NB4 (cell line): Measurements from ENCODE around the gene SPEM1.
"Not testable (repeated sequence)": the region's sequence is repeated elsewhere in the genome, so short reads cannot be mapped to it uniquely, and the experiment has no call there.

ENCODE experiments used
- DNase-seq: peaks from one replicate; pipeline ENCODE4 v3.0.0; 2010; ENCODE audit warnings: low read depth
- H3K4me3 ChIP-seq: one replicate; pipeline ENCODE4 v1.5.1; 2011; ENCODE audit warnings: mild to moderate bottlenecking, low read depth, low read length, moderate library complexity
- MYC ChIP-seq: IDR thresholded peaks from 2 replicates; pipeline ENCODE4 v1.6.1; 2011; ENCODE audit warnings: low read depth, low read length
- POLR2A ChIP-seq: IDR thresholded peaks from 2 replicates; pipeline ENCODE4 v1.6.1; 2011; ENCODE audit warnings: mild to moderate bottlenecking; ENCODE audit not compliant: insufficient read length; ENCODE audit errors: extremely low read depth
- TF ChIP-seq, protein P1 (sequence below): IDR thresholded peaks from one replicate; pipeline ENCODE4 v1.5.1; 2012; ENCODE audit warnings: low read depth, low read length
- TF ChIP-seq, protein P2 (sequence below): IDR thresholded peaks from 2 replicates; pipeline ENCODE4 v1.6.1; 2011; ENCODE audit warnings: low read depth, low read length

Gene SPEM1

DNA sequence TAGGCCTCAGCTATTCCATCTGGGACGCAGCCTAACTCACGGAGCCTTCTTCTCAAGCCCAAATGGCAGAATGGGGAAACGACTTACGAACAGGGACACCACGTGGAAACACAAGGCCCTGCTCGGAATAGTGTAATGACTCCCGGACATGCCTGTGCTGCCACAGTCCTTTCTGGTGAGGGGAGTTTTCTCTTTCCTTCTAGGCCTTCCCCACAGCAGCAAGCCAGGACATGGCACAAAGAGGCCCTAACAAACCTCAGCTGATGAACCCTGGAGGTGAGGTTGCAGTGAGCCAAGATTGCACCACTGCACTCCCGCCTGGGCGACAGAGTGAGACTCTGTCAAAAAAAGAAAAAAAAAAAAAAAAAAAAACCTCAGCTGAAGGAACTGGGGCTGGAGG, 44.0 kb downstream of the SPEM1 start:
- H3K4me3 ChIP-seq: no peak overlapping the region
- DNase-seq: no peak
- TF ChIP-seq POLR2A: no peak

DNA sequence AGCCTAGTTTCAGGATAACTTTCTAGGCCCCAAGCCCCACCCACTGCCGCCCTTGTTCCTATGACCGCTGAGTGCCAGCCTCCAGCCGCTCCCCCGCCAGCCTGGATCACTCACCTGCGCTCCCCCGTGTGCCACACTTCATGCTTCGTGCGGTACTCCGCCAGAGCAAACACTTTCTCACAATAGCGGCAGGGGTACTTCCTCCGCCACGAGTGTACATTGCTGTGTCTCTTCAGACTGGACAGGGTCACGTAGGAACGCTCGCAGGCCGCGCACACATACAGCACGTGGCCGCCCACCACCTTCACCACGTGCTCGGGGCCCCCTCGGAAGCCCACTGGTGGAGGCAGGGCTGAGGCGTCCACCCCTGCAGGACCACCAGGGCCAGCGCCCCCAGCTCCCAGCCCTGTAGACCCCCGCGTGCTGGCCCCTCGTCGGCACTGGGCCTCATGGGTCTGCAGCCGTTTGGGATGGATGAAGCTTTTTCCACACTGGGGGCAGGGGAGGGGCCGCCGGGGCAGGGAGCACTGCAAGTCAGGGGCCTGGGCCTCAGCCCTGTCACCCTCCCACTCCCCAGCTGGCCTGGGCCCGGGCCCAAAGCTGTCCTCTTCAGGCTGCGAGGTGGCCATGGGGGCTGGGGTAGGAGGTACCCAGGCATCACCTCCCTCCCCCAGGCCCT, 45.6 kb downstream of the SPEM1 start:
- H3K4me3 ChIP-seq: no peak overlapping the region
- TF ChIP-seq, protein P1, sequence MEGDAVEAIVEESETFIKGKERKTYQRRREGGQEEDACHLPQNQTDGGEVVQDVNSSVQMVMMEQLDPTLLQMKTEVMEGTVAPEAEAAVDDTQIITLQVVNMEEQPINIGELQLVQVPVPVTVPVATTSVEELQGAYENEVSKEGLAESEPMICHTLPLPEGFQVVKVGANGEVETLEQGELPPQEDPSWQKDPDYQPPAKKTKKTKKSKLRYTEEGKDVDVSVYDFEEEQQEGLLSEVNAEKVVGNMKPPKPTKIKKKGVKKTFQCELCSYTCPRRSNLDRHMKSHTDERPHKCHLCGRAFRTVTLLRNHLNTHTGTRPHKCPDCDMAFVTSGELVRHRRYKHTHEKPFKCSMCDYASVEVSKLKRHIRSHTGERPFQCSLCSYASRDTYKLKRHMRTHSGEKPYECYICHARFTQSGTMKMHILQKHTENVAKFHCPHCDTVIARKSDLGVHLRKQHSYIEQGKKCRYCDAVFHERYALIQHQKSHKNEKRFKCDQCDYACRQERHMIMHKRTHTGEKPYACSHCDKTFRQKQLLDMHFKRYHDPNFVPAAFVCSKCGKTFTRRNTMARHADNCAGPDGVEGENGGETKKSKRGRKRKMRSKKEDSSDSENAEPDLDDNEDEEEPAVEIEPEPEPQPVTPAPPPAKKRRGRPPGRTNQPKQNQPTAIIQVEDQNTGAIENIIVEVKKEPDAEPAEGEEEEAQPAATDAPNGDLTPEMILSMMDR: no peak
- TF ChIP-seq MYC (no peak), POLR2A (no peak)
- DNase-seq: no peak

DNA sequence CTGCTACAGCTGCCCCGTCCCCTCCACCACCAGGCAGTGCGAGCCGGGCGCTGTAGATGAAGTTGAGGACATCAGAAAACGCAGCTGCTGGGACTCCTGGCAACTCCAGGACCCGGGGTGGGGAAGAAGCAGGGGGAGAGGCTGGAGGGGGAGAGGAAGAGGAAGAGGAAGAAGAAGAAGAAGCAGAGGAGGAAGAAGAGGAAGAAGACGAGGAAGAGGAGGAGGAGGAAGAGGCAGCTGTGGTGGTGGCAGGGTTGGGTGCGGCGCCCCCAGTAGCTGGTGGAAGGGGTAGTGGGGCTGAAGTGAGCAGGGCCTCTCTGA, 46.2 kb downstream of the SPEM1 start:
- TF ChIP-seq MYC (no peak), POLR2A (no peak)
- TF ChIP-seq, protein P2, sequence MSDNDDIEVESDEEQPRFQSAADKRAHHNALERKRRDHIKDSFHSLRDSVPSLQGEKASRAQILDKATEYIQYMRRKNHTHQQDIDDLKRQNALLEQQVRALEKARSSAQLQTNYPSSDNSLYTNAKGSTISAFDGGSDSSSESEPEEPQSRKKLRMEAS: no peak
- TF ChIP-seq, protein P1: no peak
- H3K4me3 ChIP-seq: no peak overlapping the region
- no peak for DNase-seq

DNA sequence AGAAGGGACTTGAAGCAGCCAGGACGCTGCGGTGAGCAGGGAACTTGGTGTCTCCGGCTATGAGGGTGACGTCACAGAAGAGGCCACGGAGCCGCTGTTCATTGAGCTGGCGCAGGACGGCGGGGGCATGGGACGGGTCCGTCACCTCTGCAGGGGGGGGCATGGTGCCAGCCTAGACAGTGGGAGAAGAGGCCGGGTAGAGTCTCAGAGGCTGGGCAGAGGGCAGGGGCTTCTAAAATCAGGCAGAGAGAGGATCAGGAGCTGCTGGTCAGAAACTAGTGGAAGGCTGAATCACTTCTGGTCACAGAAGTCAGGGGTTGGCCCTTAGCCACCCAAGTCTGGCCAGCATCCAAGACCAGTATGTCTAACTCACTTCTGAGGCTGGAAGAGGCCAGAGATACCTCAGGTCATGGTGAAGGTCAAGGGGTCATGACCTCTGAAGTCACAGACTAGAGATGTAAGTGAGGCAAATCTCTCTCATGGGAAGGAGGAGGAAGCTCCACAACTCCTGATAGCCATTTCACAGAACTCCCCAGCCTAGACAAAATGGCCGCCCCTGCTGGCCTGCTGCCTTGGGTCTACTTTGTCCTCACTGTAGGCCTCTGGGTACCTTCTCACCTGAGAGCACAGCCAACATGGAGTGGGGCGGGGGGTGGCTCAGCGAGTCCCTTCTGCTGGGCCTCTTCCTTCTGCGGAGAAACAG, 46.7 kb downstream of the SPEM1 start:
- TF ChIP-seq POLR2A (no peak), MYC (no peak)
- TF ChIP-seq, protein P2: no peak
- no peak overlapping the region for H3K4me3 ChIP-seq
- no peak for DNase-seq

DNA sequence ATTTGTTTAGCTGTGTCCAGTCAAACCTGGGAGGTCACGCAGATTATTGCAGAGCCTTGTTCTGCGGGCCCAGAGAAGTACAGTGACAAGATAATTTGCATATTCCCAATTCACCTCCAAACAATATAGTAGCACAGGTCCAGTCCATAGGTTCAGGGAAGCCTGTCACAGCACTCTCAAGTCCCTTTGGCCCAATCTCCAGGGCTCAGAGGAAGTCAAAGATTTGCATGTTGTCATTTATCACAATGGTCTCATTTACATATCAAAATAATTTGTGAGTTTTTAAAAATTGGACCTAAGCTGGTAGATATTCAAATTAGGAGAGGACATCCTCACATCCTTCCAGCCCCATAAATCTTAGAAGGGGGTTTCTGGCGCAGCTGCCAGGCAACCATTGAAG, 47.4 kb downstream of the SPEM1 start:
- TF ChIP-seq MYC: no peak
- H3K4me3 ChIP-seq: no peak overlapping the region
- DNase-seq: no peak

DNA sequence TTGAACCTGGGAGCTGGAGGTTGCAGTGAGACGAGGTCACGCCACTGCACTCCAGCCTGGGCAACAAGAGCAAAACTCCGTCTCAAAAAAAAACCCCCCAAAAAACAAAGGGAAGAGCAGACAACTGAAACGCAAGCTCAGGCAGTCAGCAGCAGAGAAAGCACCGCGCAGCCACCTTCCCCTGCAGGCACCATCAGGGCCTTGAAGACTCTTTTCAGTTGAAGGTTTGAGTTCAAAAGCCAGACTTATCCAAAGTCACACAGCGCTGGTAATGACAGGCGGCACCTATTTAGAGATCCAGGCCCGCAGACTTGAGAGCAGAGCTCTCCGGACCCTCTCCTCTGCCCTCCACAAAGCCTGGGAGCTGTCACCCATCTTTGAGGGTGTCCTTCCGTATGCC, 48.2 kb downstream of the SPEM1 start:
- TF ChIP-seq, protein P2: no peak
- no peak for TF ChIP-seq MYC
- TF ChIP-seq, protein P1: no peak
- no peak for TF ChIP-seq POLR2A
- H3K4me3 ChIP-seq: no peak overlapping the region
- no peak for DNase-seq

DNA sequence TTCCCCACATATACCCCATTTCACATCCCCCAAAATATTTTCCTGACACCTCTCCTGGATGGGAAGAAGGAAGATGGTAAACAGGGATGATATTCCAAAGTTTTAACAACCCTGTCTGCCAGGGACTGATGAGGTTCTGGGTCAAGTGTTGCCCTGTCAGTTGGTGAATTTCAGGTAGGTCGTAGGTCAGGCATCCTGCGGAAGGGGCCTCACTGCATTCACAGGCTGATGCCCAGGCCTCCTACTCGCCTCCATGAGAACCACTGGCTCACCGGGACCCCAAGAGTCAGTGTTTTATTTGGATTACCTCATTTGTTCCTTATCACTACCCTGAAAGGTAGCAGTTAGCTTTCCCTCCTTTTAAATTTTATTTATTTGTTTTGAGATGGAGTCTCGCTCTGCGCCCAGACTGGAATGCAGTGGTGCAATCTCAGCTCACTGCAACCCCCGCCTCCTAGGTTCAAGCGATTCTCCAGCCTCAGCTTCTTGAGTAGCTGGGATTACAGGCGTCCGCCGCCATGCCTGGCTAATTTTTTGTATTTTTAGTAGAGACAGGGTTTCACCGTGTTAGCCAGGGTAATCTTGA, 48.8 kb downstream of the SPEM1 start:
- no peak for DNase-seq
- H3K4me3 ChIP-seq: no peak overlapping the region

DNA sequence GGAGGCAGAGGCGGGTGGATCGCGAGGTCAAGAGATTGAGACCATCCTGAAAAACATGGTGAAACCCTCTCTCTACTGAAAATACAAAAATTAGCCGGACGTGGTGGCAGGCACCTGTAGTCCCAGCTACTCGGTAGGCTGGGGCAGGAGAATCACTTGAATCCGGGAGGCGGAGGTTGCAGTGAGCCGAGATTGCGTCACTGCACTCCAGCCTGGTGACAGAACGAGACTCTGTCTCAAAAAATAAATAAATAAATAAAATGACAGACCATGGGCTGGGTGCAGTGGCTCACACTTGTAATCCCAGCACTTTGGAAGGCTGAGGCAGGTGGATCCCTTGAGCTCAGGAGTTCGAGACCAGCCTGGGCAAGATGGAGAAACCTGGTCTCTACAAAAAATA, 49.7 kb downstream of the SPEM1 start:
- DNase-seq, H3K4me3 ChIP-seq: not testable (repeated sequence)

More for the DNA sequence above, 48.8 kb downstream of the SPEM1 start:
- TF ChIP-seq POLR2A: no peak

DNA sequence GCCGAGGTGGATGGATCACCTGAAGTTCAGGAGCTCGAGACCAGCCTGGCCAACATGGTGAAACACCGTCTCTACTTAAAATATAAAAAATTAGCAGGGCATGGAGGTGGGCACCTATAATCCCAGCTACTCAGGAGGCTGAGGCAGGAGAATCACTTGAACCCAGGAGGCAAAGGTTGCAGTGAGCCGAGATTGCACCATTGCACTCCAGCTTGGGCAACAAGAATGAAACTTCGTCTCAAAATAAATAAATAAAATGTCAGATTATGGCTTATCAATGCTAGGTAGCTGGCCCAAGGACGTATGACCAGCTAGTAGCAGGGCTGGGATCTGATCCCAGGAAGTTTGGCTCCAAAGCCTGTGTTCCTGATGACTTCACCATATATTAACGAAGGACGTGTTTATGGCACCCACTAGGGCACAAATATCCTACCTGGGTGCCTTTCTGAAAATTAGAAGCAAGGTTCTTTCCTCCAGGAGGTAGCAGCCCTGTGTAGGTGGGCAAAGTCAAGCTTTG, 50.4 kb downstream of the SPEM1 start:
- not testable (repeated sequence) for DNase-seq, H3K4me3 ChIP-seq
